ENCODE results near the gene CTSF. TPM values are rescaled to one million over a fixed set of nuclear protein-coding genes. Genes with fewer than 3 reads are reported as not detected.
"Not testable (repeated sequence)": the region's sequence is repeated elsewhere in the genome, so short reads cannot be mapped to it uniquely, and the experiment has no call there.

Gene CTSF
- total and polyA plus RNA-seq, 3 experiments from 2014 or later: 5.6 to 20.6 (median 6.0) TPM

DNA sequence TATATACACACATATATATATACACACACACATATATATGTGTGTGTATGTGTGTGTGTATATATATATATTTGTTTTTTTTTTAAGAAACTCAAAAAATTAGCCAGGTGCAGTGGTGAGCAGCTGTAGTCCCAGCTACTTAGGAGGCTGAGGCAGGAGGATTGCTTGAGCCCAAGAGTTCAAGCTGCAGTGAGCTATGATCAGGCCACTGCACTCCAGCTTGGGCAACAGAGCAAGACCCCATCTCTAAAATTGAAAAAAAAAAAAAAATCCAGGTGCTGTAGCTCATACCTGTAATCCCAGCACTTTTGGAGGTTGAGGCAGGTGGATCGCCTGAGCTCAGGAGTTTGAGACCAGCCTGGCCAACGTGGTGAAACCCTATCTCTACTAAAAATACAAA is 20.9 kb upstream of the CTSF start:
- H3K9me3 Mint-ChIP-seq; H3K36me3 Mint-ChIP-seq; H3K36me3 ChIP-seq (ENCODE audit: insufficient read depth, low read length); DNase-seq; H3K4me3 ChIP-seq (ENCODE audit: low read length); H3K27ac ChIP-seq (ENCODE audit: low read depth, low read length); H3K4me3 Mint-ChIP-seq; H3K27me3 ChIP-seq (ENCODE audit: insufficient read depth, low read length, poor library complexity, severe bottlenecking); H3K9me3 ChIP-seq (ENCODE audit: low read length); H3K27me3 Mint-ChIP-seq: not testable (repeated sequence)
- peaks cover 17 to 20% (median 17%) of the 10 kb centered on the region in 3 donors for H3K4me1 Mint-ChIP-seq
- peak overlapping the region in 1 of 8 donors; percentile 24 for H3K27ac Mint-ChIP-seq
- peaks cover 14% of the 10 kb centered on the region for H3K4me1 ChIP-seq (ENCODE audit: insufficient read depth, low read length)
- ChIA-PET POLR2A (interaction anchor here (0.6 kb wide), 2 partner anchors 147 to 682 kb away, joined by 3 read pairs; no protein-coding TSS in a partner anchor), CTCF (interaction anchor here (1.1 kb wide), 1 partner anchor 10 kb away, joined by 3 read pairs; no protein-coding TSS in a partner anchor)

DNA sequence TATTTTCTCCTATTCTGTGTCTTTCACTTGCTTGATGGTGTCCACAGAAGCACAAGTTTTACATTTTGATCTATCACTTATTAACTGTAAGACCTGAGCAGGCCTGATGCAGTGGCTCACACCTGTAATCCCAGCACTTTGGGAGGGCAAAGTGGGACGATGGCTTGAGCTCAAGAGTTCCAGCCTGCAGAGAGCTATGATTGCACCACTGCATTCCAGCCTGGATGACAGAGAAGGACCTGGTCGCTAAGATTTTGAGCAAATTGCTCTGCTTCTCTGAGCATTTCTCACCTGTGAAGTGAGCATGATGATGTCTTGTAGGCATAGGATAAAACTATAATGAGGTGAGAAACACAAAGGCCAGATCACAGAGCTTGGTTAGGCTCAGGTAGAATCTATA is 17.7 kb upstream of the CTSF start:
- H3K9me3 Mint-ChIP-seq: peaks cover 2 to 9% (median 4%) of the 10 kb centered on the region in 5 donors
- H3K4me1 Mint-ChIP-seq: no peaks in the 10 kb centered on the region
- Histone ChIP-seq H3K27ac (ENCODE audit: low read depth, low read length) (no peak overlapping the region), H3K27me3 (ENCODE audit: insufficient read depth, low read length, poor library complexity, severe bottlenecking) (no peaks in the 10 kb centered on the region), H3K4me1 (ENCODE audit: insufficient read depth, low read length) (no peaks in the 10 kb centered on the region), H3K9me3 (ENCODE audit: low read length) (no peaks in the 10 kb centered on the region), H3K4me3 (ENCODE audit: low read length) (no peak overlapping the region), H3K36me3 (ENCODE audit: insufficient read depth, low read length) (no peaks in the 10 kb centered on the region)
- H3K36me3 Mint-ChIP-seq: no peaks in the 10 kb centered on the region
- no peak for DNase-seq
- CTCF ChIA-PET: interaction anchor here (1.8 kb wide), 1 partner anchor 92 kb away, joined by 10 read pairs; the partner anchor contains the start of gene RBM4B
- POLR2A ChIA-PET: no interaction called here
- no peak overlapping the region for H3K4me3 Mint-ChIP-seq
- peak overlapping the region in 1 of 8 donors; percentile 52 for H3K27ac Mint-ChIP-seq
- H3K27me3 Mint-ChIP-seq: peaks cover 0 to 3% of the 10 kb centered on the region in 2 donors

DNA sequence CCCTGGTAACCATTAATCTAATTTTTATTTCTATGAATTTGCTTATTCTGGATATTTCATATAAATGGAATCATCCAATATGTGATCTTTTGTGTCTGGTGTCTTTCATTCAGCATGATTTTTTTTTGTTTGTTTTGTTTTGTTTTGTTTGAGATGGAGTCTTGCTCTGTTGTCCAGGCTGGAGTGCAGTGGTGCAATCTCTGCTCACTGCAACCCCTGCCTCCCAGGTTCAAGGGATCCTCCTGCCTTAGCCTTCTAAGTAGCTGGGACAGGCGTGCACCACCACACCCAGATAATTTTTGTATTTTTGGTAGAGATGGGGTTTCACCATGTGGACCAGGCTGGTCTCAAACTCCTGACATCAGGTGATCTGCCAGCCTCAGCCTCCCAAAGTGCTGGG is 17.0 kb upstream of the CTSF start:
- H3K9me3 Mint-ChIP-seq; H3K27me3 ChIP-seq (ENCODE audit: insufficient read depth, low read length, poor library complexity, severe bottlenecking); POLR2A ChIA-PET; H3K36me3 Mint-ChIP-seq; H3K27ac ChIP-seq (ENCODE audit: low read depth, low read length); H3K9me3 ChIP-seq (ENCODE audit: low read length); H3K4me1 Mint-ChIP-seq; H3K4me3 Mint-ChIP-seq; H3K4me1 ChIP-seq (ENCODE audit: insufficient read depth, low read length); H3K27me3 Mint-ChIP-seq; DNase-seq; H3K36me3 ChIP-seq (ENCODE audit: insufficient read depth, low read length); H3K4me3 ChIP-seq (ENCODE audit: low read length): not testable (repeated sequence)
- peak overlapping the region in 2 of 8 donors; percentile 3 to 23 for H3K27ac Mint-ChIP-seq
- CTCF ChIA-PET: interaction anchor here (1.8 kb wide), 1 partner anchor 93 kb away, joined by 10 read pairs; the partner anchor contains the start of gene RBM4B

DNA sequence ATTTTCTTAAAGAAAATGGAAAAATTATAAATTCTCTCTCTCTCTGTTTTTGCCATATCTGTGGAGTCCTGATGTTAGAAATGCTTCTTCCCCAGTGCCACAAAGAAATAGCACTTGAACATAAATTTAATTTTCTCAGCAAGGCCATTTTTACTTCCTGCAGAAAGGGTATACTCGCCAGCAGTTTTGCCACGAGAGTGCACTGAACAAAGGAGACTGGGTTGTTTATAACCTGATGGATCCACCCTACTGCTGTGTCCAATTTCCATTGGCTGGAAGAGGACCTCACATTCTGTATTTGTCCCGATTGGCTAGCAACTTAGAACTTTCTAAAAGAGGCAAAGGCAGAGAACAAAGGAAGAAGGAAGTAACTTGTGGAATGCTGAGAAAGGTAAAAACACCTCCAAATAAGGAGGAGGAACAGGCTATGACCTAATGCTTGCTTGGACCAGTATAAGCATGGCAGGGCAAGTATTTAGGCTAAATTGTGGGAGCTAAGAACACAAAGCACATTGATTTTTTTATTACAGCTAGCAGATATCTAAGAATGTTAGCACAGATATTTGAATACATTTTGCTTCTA is 14.2 kb upstream of the CTSF start:
- H3K27ac Mint-ChIP-seq; H3K27ac ChIP-seq (ENCODE audit: low read depth, low read length); POLR2A ChIA-PET; H3K36me3 Mint-ChIP-seq; H3K4me3 ChIP-seq (ENCODE audit: low read length); H3K4me1 ChIP-seq (ENCODE audit: insufficient read depth, low read length); H3K36me3 ChIP-seq (ENCODE audit: insufficient read depth, low read length); DNase-seq; H3K9me3 Mint-ChIP-seq; H3K4me3 Mint-ChIP-seq; H3K27me3 ChIP-seq (ENCODE audit: insufficient read depth, low read length, poor library complexity, severe bottlenecking); H3K9me3 ChIP-seq (ENCODE audit: low read length); H3K27me3 Mint-ChIP-seq: not testable (repeated sequence)
- H3K4me1 Mint-ChIP-seq: peaks cover 9 to 11% (median 10%) of the 10 kb centered on the region in 3 donors
- CTCF ChIA-PET: interaction anchor here (6.4 kb wide), 1 partner anchor 97 kb away, joined by 135 read pairs; the partner anchor contains the start of gene RBM4B

DNA sequence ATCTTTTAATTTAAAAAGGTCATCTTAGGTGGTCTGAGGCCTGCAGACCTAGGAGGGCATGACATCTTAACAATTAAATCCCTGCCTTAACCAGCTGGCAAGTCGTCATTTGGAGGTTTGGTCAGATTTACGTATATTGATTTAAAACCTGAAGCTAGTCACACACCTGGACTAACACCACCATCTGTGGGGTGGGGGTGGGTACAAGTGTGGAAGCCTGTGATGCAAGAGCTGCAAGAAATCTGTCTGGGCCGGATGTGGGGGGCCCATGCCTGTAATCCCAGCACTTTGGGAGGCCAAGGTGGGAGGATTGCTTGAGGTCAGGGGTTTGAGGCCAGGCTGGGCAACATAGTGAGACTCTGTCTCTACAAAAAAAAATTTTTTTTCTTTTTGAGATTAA is 12.9 kb upstream of the CTSF start:
- no peak overlapping the region for H3K4me3 ChIP-seq (ENCODE audit: low read length)
- no peak overlapping the region for H3K27ac ChIP-seq (ENCODE audit: low read depth, low read length)
- Mint-ChIP-seq H3K9me3 (peaks cover 2 to 9% (median 4%) of the 10 kb centered on the region in 5 donors), H3K4me3 (no peak overlapping the region), H3K27me3 (peaks cover 1 to 6% of the 10 kb centered on the region in 2 donors), H3K4me1 (peaks cover 9 to 11% (median 10%) of the 10 kb centered on the region in 3 donors), H3K27ac (no peak overlapping the region), H3K36me3 (no peaks in the 10 kb centered on the region)
- POLR2A ChIA-PET: interaction anchor here (0.5 to 1.5 kb wide), 2 partner anchors 96 to 115 kb away, joined by 4 to 7 read pairs; partner anchors contain the start of genes PELI3 and RBM4B
- no peaks in the 10 kb centered on the region for H3K27me3 ChIP-seq (ENCODE audit: insufficient read depth, low read length, poor library complexity, severe bottlenecking)
- no peaks in the 10 kb centered on the region for H3K36me3 ChIP-seq (ENCODE audit: insufficient read depth, low read length)
- CTCF ChIA-PET: interaction anchor here (1.1 to 6.4 kb wide), 4 partner anchors 11 to 173 kb away, joined by 3 to 135 read pairs (median 4); partner anchors contain the start of genes CCDC87 and RBM4B
- no peak for DNase-seq
- no peaks in the 10 kb centered on the region for H3K9me3 ChIP-seq (ENCODE audit: low read length)
- peaks cover 3% of the 10 kb centered on the region for H3K4me1 ChIP-seq (ENCODE audit: insufficient read depth, low read length)

DNA sequence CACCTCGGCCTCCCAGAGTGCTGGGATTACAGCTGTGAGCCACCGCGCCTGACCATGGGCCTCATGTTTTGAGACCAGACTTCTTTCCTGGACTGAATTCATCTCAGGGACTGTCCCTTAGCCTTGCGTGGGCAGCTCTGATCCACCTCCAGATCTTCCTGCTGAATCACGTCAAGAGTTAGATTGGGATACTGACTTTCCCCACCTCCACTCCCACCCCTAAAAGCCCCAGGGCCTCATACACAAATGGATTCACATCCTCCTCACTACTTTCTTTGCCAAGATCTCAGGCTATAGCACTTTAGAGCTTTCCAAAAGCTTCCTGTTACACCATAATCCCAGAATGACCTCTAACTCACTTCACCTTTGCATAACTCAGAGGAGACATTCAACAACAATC is 12.4 kb upstream of the CTSF start:
- Mint-ChIP-seq H3K27me3 (peaks cover 1 to 9% of the 10 kb centered on the region in 2 donors), H3K4me1 (peaks cover 9 to 11% (median 10%) of the 10 kb centered on the region in 3 donors), H3K36me3 (no peaks in the 10 kb centered on the region), H3K4me3 (no peak overlapping the region), H3K9me3 (peaks cover 2 to 9% (median 4%) of the 10 kb centered on the region in 5 donors), H3K27ac (no peak overlapping the region)
- Histone ChIP-seq H3K4me1 (ENCODE audit: insufficient read depth, low read length) (peaks cover 3% of the 10 kb centered on the region), H3K27ac (ENCODE audit: low read depth, low read length) (no peak overlapping the region), H3K9me3 (ENCODE audit: low read length) (no peaks in the 10 kb centered on the region), H3K27me3 (ENCODE audit: insufficient read depth, low read length, poor library complexity, severe bottlenecking) (no peaks in the 10 kb centered on the region), H3K4me3 (ENCODE audit: low read length) (no peak overlapping the region), H3K36me3 (ENCODE audit: insufficient read depth, low read length) (no peaks in the 10 kb centered on the region)
- DNase-seq: no peak
- ChIA-PET POLR2A (interaction anchor here (1.5 kb wide), 1 partner anchor 97 kb away, joined by 7 read pairs; the partner anchor contains the start of gene RBM4B), CTCF (interaction anchor here (1.1 to 6.4 kb wide), 4 partner anchors 11 to 173 kb away, joined by 3 to 135 read pairs (median 4); partner anchors contain the start of genes CCDC87 and RBM4B)

DNA sequence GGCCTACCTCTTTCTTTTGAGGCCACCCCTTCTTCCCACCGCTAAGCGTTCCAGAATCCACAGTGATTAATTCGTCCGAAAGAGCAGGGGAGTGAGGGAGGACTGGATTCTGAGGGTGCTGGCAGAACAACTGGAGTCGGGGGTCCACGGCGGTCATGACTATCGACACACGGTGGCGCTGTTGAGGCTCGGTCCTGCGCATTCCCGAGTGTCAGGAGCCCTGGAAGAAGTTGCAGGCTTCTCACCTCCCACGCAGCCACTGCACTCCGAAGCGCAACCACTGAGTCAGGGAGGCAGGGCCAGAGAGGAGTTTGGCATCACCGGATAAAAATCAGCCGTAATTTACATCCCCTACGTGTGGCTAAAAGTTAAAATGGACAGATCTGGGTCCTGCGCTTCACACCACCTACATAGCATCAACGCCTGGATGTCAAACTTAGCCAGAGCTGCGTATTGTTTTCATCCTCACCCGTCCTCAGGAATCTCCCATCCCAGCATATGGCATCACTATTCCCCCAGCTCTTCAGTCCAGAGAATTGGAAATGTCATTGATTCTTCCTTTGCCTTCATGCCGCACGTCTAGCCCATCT is 10.7 kb upstream of the CTSF start:
- H3K9me3 Mint-ChIP-seq: peaks cover 2 to 9% (median 4%) of the 10 kb centered on the region in 5 donors
- ChIA-PET POLR2A (interaction anchor here (1.0 kb wide), 1 partner anchor 99 kb away, joined by 5 read pairs; the partner anchor contains the start of gene RBM4B), CTCF (interaction anchor here (0.8 to 6.4 kb wide), 18 partner anchors 10 to 170 kb away, joined by 3 to 135 read pairs (median 3); partner anchors contain the start of genes ACTN3, CCDC87, CCS and CTSF)
- H3K27ac Mint-ChIP-seq: peak overlapping the region in 3 of 8 donors; percentile 12 to 91 (median 17)
- DNase-seq: peak; percentile 63 to 85 (median 71)
- H3K27me3 ChIP-seq (ENCODE audit: insufficient read depth, low read length, poor library complexity, severe bottlenecking): no peaks in the 10 kb centered on the region
- no peaks in the 10 kb centered on the region for H3K36me3 Mint-ChIP-seq
- H3K9me3 ChIP-seq (ENCODE audit: low read length): no peaks in the 10 kb centered on the region
- peaks cover 2 to 23% of the 10 kb centered on the region in 2 donors for H3K27me3 Mint-ChIP-seq
- no peak overlapping the region for H3K4me3 ChIP-seq (ENCODE audit: low read length)
- no peak overlapping the region for H3K27ac ChIP-seq (ENCODE audit: low read depth, low read length)
- H3K4me3 Mint-ChIP-seq: no peak overlapping the region
- peaks cover 9 to 11% (median 10%) of the 10 kb centered on the region in 3 donors for H3K4me1 Mint-ChIP-seq
- peaks cover 3% of the 10 kb centered on the region for H3K4me1 ChIP-seq (ENCODE audit: insufficient read depth, low read length)
- no peaks in the 10 kb centered on the region for H3K36me3 ChIP-seq (ENCODE audit: insufficient read depth, low read length)

DNA sequence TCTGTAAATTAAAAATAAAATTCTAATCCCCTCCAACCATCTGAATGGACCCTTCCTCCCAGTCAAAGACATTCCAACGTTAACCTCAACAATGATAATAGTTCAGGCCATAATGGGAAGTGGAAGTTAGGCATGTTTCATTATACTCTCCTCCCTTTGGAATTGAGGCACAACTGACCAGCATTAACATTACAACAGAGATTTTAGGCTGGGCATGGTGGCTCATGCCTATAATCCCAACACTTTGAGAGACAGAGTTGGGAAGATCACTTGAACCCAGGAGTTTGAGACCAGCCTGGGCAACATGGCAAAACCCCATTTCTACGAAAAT is 2.4 kb upstream of the CTSF start:
- Histone ChIP-seq H3K27me3 (ENCODE audit: insufficient read depth, low read length, poor library complexity, severe bottlenecking) (no peaks in the 10 kb centered on the region), H3K9me3 (ENCODE audit: low read length) (no peaks in the 10 kb centered on the region), H3K4me3 (ENCODE audit: low read length) (no peak overlapping the region), H3K27ac (ENCODE audit: low read depth, low read length) (no peak overlapping the region), H3K4me1 (ENCODE audit: insufficient read depth, low read length) (peaks cover 9% of the 10 kb centered on the region), H3K36me3 (ENCODE audit: insufficient read depth, low read length) (no peaks in the 10 kb centered on the region)
- DNase-seq: no peak
- CTCF ChIA-PET: no interaction called here
- no peak overlapping the region for H3K27ac Mint-ChIP-seq
- H3K4me1 Mint-ChIP-seq: peaks cover 4 to 15% (median 10%) of the 10 kb centered on the region in 3 donors
- peak overlapping the region in 1 of 7 donors; percentile 40 for H3K4me3 Mint-ChIP-seq
- H3K27me3 Mint-ChIP-seq: peaks cover 6 to 31% of the 10 kb centered on the region in 2 donors
- H3K36me3 Mint-ChIP-seq: peaks cover 0 to 2% (median 0%) of the 10 kb centered on the region in 3 donors
- POLR2A ChIA-PET: no interaction called here
- H3K9me3 Mint-ChIP-seq: no peaks in the 10 kb centered on the region

All from CD8-positive, alpha-beta memory T cell (primary cell).